Adipose tissue (tissue), 3 donors: Measurements from ENCODE around the gene LILRA5. TPM values are rescaled to one million over a fixed set of nuclear protein-coding genes. Genes with fewer than 3 reads are reported as not detected.
"Not testable (repeated sequence)": the region's sequence is repeated elsewhere in the genome, so short reads cannot be mapped to it uniquely, and the experiment has no call there.

Experiments
- H3K27ac ChIP-seq: one replicate; pipeline ENCODE4 v1.5.1; 2013; ENCODE audit warnings: low read depth, low read length
- WGBS, 3 donors: extraction: QIAGEN DNeasy Blood & Tissue Kit; methylation state at CpG; one replicate each; pipeline ENCODE4 v1.1.7; 2013; 5-methylcytosine and 5-hydroxymethylcytosine counted together
- polyA plus RNA-seq, 3 donors: library from polyadenylated mRNA; stranded (reverse); fragments of 200-250 nt; gene quantifications; one replicate each; pipeline ENCODE4 v1.2.3, GENCODE V29; 2013
- donor health status: healthy with polysubstance abuse.
- donor health status: Bipolar disorder and iron deficiency.
- donor health status: healthy.

Gene LILRA5
- polyA plus RNA-seq, 3 donors: 2.2 to 31.5 (median 14.3) TPM

DNA sequence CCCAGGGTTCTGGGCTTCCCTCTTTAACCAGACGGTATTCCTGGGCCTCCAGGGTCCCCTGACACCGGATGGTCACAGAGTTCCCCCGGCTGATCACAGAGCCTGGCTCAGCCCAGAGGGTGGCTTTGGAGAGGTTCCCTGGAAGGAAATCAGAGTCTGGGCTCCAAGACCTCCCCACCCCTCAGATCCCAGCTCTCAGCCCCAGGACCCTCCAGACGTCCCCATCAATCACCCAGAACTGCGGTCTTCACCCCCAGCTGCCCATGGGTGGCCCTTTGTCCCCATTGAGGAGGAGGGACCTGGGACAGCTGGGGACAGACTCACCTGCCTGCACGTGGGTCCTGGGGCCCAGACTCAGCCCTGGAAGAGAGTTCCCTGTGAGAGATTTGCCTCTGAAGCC is 955 bp downstream of the LILRA5 start:
- no peak overlapping the region for H3K27ac ChIP-seq
- WGBS, 3 donors: 56 to 70% (median 64%) methylated on average over 5 to 6 of the region's 6 CpGs

DNA sequence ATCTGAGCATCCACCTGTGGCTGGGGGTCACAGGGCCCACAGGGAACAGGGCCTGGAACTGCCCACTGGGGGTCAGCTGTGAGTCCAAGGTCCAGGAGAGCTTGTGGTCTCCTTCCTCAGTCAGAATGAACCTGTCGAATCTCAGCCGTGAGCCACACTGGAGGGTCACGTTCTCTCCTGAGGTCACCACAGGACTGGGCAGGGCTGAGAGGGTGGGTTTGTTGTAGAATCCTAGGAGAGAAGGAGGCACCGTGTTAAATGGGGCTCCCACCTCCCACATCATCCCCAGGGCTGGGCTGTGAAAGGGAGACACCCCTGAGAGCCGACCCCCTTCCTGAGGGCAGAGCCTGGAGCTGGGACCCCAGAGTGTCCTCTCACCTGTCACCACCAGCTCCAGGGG is 1.5 kb downstream of the LILRA5 start:
- 29 to 70% (median 66%) methylated on average over 5 of the region's 5 CpGs for WGBS, 3 donors
- H3K27ac ChIP-seq: no peak overlapping the region

- no peak overlapping the region for H3K27ac ChIP-seq
- 65 to 76% (median 66%) methylated on average over 5 of the region's 5 CpGs for WGBS, 3 donors
Observed at GRCh38 chr19:54310543-54310942, 2.4 kb downstream of the LILRA5 start.

DNA sequence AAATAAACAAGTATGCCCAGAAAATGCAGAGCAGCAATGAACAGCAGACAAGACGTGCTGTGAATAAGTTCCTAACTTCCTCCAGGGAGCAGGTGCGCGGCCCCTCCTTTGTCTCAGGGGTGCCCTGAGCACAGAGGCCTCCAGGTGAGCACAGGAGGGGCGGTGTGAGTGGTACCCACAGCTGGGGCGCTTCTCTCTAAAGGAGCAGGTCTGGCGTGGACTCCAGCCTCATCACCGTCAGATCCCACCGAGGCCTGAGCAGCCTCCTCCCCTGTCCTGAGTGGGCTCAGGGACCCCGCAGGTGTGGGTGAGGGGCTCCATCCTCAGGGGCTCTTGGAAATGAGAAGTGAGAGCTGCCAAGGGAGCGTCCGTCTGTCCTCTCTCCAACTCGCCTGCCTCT is 3.2 kb downstream of the LILRA5 start:
- no peak overlapping the region for H3K27ac ChIP-seq
- WGBS, 3 donors: 63 to 79% (median 70%) methylated on average over 12 of the region's 12 CpGs

DNA sequence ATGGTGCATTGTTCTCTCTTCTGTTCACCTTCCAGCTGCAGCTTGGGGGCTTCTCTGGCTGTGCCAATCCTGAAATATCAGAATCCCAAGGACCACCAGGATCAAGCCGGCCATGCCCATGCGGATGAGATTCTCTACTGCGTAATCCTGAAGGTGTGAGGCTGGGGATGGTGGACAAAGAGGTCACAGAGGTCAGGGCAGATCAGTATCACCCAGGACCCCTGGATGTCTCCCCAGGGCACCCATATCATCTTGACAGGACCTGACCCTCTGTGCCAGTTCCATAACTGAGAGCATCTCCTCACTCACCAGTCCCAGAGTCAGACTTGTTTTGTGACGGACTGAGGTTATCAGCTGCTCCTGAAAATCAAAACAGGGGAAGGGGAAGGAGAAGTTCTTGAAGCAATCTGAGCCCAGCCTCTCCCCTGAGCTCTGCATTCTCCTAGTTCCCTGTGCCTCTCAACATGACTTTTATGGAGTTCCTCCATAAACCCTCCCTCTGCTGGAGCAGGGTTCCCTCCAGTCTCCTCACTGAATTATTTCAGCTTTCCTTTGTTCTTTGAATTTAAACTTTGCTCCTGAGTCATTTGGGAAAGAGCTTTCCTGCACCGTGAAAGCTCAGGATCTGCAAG is 5.5 kb downstream of the LILRA5 start:
- 75 to 87% (median 81%) methylated on average over 5 of the region's 5 CpGs for WGBS, 3 donors
- no peak overlapping the region for H3K27ac ChIP-seq

DNA sequence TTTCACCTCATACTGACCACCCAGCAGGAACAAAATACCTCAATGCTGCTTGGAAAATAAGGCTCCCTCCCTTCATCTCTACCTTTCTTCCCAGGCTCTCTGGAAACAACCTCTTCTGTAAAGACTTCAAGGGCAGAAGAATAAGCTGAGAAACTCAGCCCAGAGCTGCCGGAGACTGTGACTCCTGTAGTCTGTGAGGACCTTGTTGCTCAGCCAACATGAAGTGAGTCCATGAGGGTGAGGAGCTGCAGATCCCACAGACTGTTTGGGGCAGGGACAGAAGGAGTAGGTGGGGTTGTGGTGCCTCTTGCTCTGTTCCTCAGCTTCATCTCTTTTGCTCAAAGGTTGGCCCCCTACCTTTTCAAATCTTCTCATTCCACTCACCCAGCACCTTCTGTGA is 7.8 kb downstream of the LILRA5 start:
- WGBS, 3 donors: 72 to 94% (median 85%) methylated on average over 1 of the region's 1 CpG
- no peak overlapping the region for H3K27ac ChIP-seq

DNA sequence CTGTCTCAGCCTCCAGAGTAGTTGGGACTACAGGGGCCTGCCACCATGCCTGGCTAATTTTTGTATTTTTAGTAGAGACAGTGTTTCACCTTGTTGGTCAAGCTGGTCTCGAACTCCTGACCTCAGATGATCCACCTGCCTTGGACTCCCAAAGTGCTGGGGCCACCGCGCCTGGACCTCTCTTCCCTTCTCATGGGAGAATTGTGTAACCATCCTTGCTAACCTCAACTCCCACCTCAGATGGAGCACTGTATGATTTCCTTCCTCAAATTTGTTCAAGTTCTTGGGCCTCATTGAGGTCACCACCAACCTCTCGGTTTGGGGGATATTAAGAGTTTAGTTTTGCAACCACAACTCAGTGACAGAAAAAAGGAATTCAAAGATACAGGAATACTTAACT is 10.7 kb downstream of the LILRA5 start:
- peak overlapping the region; percentile 43 for H3K27ac ChIP-seq
- 47 to 57% (median 56%) methylated on average over 4 of the region's 4 CpGs for WGBS, 3 donors

DNA sequence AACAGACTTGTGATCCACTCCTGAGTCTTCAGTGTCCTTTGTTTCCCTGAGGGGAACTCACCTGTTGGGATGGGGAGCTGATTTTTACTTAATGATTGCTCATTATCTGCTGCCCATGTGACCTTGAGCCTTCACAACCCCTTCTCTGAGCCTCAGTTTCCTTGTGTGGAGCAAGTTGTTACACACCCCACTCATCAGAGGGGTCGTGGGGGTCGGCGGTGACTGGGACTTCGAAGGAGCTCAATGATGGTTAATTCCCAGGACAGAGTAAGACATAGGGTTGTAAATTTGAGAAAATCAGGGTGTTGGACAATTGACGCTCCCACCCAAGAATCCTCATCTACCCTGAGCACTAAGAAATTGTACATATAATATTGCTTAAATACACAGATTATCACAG is 13.5 kb downstream of the LILRA5 start:
- 76 to 93% (median 86%) methylated on average over 5 of the region's 5 CpGs for WGBS, 3 donors
- no peak overlapping the region for H3K27ac ChIP-seq

DNA sequence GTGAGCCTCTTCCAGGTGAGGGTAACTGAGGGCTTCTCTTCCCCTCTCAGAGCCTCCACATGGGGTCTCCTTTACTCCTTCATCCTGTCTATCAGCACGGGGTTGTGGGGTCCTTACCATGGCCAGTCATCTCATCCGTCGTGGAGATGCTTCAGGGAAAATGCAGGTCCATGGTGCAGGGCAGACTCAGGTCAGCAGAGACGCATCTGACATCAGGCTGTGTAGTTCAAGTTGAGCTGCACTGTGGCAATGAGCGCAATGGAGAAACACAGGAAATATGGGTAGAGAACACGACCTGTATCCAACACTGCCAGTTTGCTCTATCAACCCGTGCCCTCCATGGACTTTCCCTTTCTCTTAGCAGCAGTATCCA is 13.9 kb downstream of the LILRA5 start:
- 45 to 52% (median 52%) methylated on average over 7 of the region's 7 CpGs for WGBS, 3 donors
- H3K27ac ChIP-seq: no peak overlapping the region

GRCh38 chr19:54298357-54299125 is 14.4 kb downstream of the LILRA5 start:
- no peak overlapping the region for H3K27ac ChIP-seq
- 41 to 70% (median 69%) methylated on average over 4 of the region's 4 CpGs for WGBS, 3 donors

- 37 to 45% (median 42%) methylated on average over 7 of the region's 7 CpGs for WGBS, 3 donors
Observed at GRCh38 chr19:54297759-54298305, 15.1 kb downstream of the LILRA5 start.

DNA sequence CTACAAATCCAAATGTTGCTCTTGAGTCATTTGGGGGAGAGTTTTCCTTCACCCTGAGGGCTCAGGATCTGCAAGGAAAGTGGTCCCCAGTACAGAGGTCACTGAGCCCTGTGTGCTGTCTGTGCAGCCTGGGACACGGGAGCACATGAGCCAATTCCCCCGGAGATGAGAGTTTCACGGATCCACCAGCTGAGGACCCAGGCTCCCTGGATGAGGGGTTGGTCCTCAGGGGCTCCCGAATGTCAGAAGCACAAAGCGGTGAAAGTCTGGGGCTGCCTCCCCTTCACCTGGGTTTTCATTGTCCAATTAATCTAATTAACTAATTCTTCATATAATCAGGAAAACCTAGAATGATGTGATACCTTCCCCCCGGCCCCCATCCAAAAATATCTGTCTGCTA is 18.4 kb downstream of the LILRA5 start:
- no peak overlapping the region for H3K27ac ChIP-seq
- 86 to 92% (median 89%) methylated on average over 6 of the region's 6 CpGs for WGBS, 3 donors

More at GRCh38 chr19:54297759-54298305, 15.1 kb downstream of the LILRA5 start:
- H3K27ac ChIP-seq: no peak overlapping the region

DNA sequence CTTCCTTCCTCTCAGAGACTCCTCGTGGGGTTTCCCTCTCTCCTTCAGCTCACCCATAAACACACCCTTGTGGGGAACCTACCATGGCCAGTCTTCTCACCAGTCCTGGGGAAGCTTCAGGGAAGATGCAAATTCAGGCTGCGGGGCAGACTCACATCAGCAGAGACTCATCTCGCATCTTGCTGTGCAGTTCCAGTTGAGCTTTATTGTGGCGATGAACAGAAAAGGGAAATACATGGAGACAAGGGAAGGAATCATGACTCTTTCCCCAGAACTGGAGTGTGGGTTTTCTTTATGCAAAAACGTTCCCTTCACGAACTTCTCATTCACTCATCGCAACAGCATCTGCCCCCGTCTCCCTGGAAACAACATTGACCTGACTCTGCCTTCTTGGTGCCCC is 23.8 kb downstream of the LILRA5 start:
- 53 to 63% (median 61%) methylated on average over 8 of the region's 8 CpGs for WGBS, 3 donors
- H3K27ac ChIP-seq: not testable (repeated sequence)

- H3K27ac ChIP-seq: no peak overlapping the region
- 63 to 69% (median 65%) methylated on average over 4 of the region's 4 CpGs for WGBS, 3 donors
Observed at GRCh38 chr19:54287456-54287855, 25.5 kb downstream of the LILRA5 start.

DNA sequence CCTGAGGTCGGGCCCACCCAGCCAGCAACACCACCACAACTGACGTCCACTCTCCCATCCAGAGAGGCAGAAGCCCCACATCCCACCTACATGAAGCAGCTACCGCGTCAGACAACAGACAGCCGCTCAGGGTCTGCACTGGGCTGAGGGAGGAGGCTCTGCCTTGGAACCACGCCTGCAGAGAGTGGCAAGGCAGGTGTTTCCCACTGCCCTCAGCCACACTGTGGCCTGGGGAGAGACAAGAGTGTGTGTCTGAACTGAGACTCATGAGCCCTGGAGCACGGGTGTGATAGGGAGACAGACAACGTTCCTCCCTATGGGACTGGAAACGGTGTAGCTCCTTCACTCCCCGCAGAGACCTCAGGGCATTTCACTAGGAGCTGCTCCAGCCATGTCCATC is 26.7 kb downstream of the LILRA5 start:
- WGBS, 3 donors: 43 to 54% (median 49%) methylated on average over 4 to 10 of the region's 10 CpGs

GRCh38 chr19:54285427-54286056 is 27.4 kb downstream of the LILRA5 start:
- 35 to 62% (median 41%) methylated on average over 10 to 11 of the region's 12 CpGs for WGBS, 3 donors
- H3K27ac ChIP-seq: not testable (repeated sequence)

More for the DNA sequence above, 26.7 kb downstream of the LILRA5 start:
- H3K27ac ChIP-seq: not testable (repeated sequence)

DNA sequence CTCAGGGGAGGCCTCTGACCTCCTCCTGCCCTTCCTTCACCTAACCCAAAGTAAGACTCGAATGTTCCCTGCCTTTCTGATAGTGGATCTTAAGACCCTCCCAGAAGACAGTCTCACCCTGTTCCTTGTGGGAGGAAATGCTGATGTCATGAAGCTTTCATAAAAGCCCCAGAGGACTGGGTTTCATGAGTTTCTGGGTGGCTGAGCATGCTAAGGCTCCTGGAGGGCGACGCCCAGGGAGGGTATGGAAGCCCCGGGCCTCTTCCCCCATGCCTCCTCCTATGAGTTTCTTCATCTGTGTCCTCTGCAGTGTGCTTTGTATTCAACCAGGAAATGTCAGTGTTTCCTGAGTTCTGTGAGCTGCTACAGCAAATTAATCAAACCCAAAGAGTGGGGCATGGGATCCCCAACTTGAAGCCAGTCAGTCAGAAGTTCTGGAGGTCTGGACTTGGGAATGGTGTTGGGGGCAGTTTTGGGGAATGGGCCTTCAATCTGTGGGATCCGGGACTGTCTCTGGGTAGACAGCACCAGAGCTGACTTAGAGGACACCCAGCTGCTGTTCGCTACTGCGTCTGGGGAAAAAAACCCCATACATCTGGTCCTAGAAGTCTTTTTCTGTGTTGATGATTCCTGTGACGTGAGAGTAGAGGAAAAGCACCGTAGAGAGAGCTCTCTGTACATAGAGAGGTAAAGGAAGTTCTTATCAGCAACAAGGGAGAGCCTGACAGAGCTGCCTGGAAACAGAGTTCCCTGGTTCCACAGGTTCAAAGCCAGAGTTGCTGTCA is 30.1 kb downstream of the LILRA5 start:
- no peak overlapping the region for H3K27ac ChIP-seq
- WGBS, 3 donors: 41 to 58% (median 41%) methylated on average over 9 of the region's 9 CpGs

- 63 to 87% (median 82%) methylated on average over 5 of the region's 5 CpGs for WGBS, 3 donors
- not testable (repeated sequence) for H3K27ac ChIP-seq
Observed at GRCh38 chr19:54281729-54282075, 31.3 kb downstream of the LILRA5 start.
